ENCODE data around the gene ACTN2.

DNA sequence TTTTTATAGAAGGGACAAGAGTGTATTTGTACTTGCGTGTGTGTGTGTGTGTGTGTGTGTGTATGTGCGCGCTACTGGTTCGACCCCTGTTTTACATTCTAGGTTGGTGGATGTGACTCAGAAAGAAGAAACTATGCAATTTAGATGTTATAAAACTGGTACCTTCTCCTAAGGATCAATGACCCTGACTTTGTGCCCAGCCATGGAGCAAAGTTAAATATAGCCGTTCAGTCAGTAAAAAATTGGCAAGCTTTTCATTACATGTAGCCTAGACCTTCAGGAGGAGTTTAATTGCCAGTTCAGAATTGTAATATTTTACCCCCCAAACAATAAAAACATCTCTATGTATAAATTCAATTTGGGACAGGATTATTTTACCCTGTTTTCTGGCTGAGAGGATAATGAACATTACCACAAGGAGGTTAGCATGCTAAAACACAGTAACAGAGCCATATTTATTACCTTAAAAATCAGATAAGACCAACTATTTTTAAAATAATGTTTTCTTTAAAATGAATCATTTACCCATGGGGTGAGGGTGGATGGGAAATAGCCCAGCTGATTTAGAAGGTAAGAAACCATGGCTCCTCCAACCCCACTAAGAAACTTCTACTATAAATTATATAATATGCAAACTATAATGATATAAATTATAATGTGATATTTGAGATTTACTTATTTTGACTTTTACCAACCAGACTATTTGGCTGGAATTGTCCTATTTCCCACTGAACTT is 75.3 kb downstream of the ACTN2 start:
- TF ChIP-seq, protein P1, sequence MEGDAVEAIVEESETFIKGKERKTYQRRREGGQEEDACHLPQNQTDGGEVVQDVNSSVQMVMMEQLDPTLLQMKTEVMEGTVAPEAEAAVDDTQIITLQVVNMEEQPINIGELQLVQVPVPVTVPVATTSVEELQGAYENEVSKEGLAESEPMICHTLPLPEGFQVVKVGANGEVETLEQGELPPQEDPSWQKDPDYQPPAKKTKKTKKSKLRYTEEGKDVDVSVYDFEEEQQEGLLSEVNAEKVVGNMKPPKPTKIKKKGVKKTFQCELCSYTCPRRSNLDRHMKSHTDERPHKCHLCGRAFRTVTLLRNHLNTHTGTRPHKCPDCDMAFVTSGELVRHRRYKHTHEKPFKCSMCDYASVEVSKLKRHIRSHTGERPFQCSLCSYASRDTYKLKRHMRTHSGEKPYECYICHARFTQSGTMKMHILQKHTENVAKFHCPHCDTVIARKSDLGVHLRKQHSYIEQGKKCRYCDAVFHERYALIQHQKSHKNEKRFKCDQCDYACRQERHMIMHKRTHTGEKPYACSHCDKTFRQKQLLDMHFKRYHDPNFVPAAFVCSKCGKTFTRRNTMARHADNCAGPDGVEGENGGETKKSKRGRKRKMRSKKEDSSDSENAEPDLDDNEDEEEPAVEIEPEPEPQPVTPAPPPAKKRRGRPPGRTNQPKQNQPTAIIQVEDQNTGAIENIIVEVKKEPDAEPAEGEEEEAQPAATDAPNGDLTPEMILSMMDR (IDR thresholded peaks at IDR 0.05) = no peak
- no peak for TF ChIP-seq POLR2A (IDR thresholded peaks at IDR 0.05)
